H1 (cell line): ENCODE results near the gene VAMP2. TPM values are rescaled to one million over a fixed set of nuclear protein-coding genes. Genes with fewer than 3 reads are reported as not detected.

Experiments used
- CTCF ChIA-PET: fragments of 300-600 bp; sonication (Branson Sonifier 250); formaldehyde crosslinking; loops from one replicate; lab custom pipeline; 2021; ENCODE audit not compliant: partially characterized antibody; lab: Charles Lee
- POLR2A ChIA-PET: fragments of 300-600 bp; sonication (Branson Sonifier 250); formaldehyde crosslinking; loops from one replicate; lab custom pipeline; 2021; ENCODE audit warnings: inconsistent platforms; ENCODE audit not compliant: partially characterized antibody; lab: Charles Lee
- DNase-seq, 2 experiments: peaks; one replicate each; pipeline versions ENCODE4 v3.0.0 to v3.0.0-alpha.2; 2010 to 2022; ENCODE audit warnings: low spot score in 2 of 2, low read depth in 1 of 2, mixed read lengths in 1 of 2
- FAIRE-seq: peaks from 2 replicates; lab custom pipeline; 2011; peaks lifted over from hg19 to GRCh38; lab: Jason Lieb, UNC
- H2AFZ ChIP-seq: 2 replicates; pipeline ENCODE4 v1.8.1; 2012; ENCODE audit warnings: low read length, inconsistent platforms
- H2AK5ac ChIP-seq: 2 replicates; pipeline ENCODE4 v1.6.1; 2013; ENCODE audit warnings: low read depth, low read length
- H2BK120ac ChIP-seq: replicated peaks from 2 replicates; pipeline ENCODE3; 2013; ENCODE audit warnings: low read depth, low read length, inconsistent platforms
- H2BK12ac ChIP-seq: 2 replicates; pipeline ENCODE4 v1.6.1; 2013; ENCODE audit warnings: low read depth, low read length
- H2BK15ac ChIP-seq: 2 replicates; pipeline ENCODE4 v1.6.1; 2013; ENCODE audit warnings: low read length
- H2BK20ac ChIP-seq: 2 replicates; pipeline ENCODE4 v1.6.1; 2013; ENCODE audit warnings: low read length
- H2BK5ac ChIP-seq: 2 replicates; pipeline ENCODE4 v1.6.1; 2013; ENCODE audit warnings: low read depth, low read length
- H3K14ac ChIP-seq: 2 replicates; pipeline ENCODE4 v1.6.1; 2013; ENCODE audit warnings: inconsistent platforms; ENCODE audit not compliant: insufficient read length
- H3K18ac ChIP-seq: 2 replicates; pipeline ENCODE4 v1.6.1; 2013; ENCODE audit warnings: low read length; ENCODE audit errors: extremely low read depth
- H3K23ac ChIP-seq: 2 replicates; pipeline ENCODE4 v1.6.1; 2013; ENCODE audit warnings: inconsistent platforms; ENCODE audit not compliant: insufficient read length
- H3K23me2 ChIP-seq: 2 replicates; pipeline ENCODE4 v1.6.1; 2013; ENCODE audit warnings: low read depth, low read length
- H3K27ac ChIP-seq: 2 replicates; pipeline ENCODE4 v1.6.1; 2011; ENCODE audit warnings: low read depth, low read length, inconsistent platforms
- H3K27me3 ChIP-seq, 4 experiments: replicated peaks in 1 of 4; 1 replicate in 1 of 4; 2 replicates in 3 of 4; pipeline versions ENCODE4 v1.6.1 to v1.8.1; 2011 to 2013; ENCODE audit warnings: low read length in 3 of 4, mild to moderate bottlenecking in 3 of 4, inconsistent platforms in 2 of 4, mixed read lengths in 2 of 4, moderate library complexity in 1 of 4; ENCODE audit not compliant: control insufficient read depth in 3 of 4, insufficient read depth in 3 of 4; ENCODE audit errors: extremely low read depth in 1 of 4
- H3K36me3 ChIP-seq, 4 experiments: 2 replicates each; pipeline versions ENCODE4 v1.6.1 to v1.8.1; 2011 to 2013; ENCODE audit warnings: mild to moderate bottlenecking in 4 of 4, low read length in 3 of 4, moderate library complexity in 2 of 4, control low read depth in 1 of 4, inconsistent platforms in 1 of 4; ENCODE audit not compliant: insufficient read depth in 4 of 4, control insufficient read depth in 2 of 4
- H3K4ac ChIP-seq: replicated peaks from 2 replicates; pipeline ENCODE3; 2013; ENCODE audit warnings: low read length, low read depth, mixed read lengths, inconsistent platforms; ENCODE audit not compliant: insufficient read length
- H3K4me1 ChIP-seq, 4 experiments: replicated peaks in 1 of 4; 1 replicate in 1 of 4; 2 replicates in 3 of 4; pipeline versions ENCODE4 v1.6.1 to v1.8.1; 2011 to 2013; ENCODE audit warnings: low read length in 3 of 4, inconsistent platforms in 2 of 4, mixed read lengths in 1 of 4; ENCODE audit not compliant: insufficient read depth in 4 of 4, control insufficient read depth in 3 of 4
- H3K4me2 ChIP-seq, 2 experiments: 2 replicates each; pipeline versions ENCODE4 v1.6.1 to v1.8.1; 2011 to 2013; ENCODE audit warnings: low read depth in 2 of 2, low read length in 2 of 2, control low read depth in 1 of 2, inconsistent platforms in 1 of 2, mild to moderate bottlenecking in 1 of 2; ENCODE audit not compliant: insufficient read depth in 1 of 2
- H3K4me3 ChIP-seq, 4 experiments: fragments of 200-600, 300-600 bp in 1 of 4; sonication (generic), shearing (Covaris generic), sonication (Bioruptor Twin) in 1 of 4; 2 replicates each; pipeline versions ENCODE4 v1.5.1 to v1.8.1; 2011 to 2016; ENCODE audit warnings: low read length in 4 of 4, low read depth in 3 of 4, control low read depth in 2 of 4, inconsistent platforms in 2 of 4, mild to moderate bottlenecking in 2 of 4, mixed read lengths in 1 of 4, moderate library complexity in 1 of 4; ENCODE audit not compliant: insufficient read depth in 2 of 4; ENCODE audit errors: extremely low read depth in 1 of 4
- H3K56ac ChIP-seq: replicated peaks from 2 replicates; pipeline ENCODE3; 2013; ENCODE audit warnings: low read depth, mild to moderate bottlenecking, mixed read lengths, low read length, inconsistent platforms; ENCODE audit not compliant: insufficient read length
- H3K79me1 ChIP-seq: 2 replicates; pipeline ENCODE4 v1.6.1; 2013; ENCODE audit warnings: low read depth, low read length, control low read depth
- H3K79me2 ChIP-seq, 2 experiments: 2 replicates each; pipeline versions ENCODE4 v1.6.1 to v1.8.1; 2012 to 2013; ENCODE audit warnings: low read length in 2 of 2, mild to moderate bottlenecking in 2 of 2, inconsistent platforms in 1 of 2; ENCODE audit not compliant: insufficient read depth in 2 of 2, control insufficient read depth in 1 of 2
- H3K9ac ChIP-seq, 4 experiments: replicated peaks in 1 of 4; 1 replicate in 1 of 4; 2 replicates in 3 of 4; pipeline versions ENCODE4 v1.6.1 to v1.8.1; 2011 to 2013; ENCODE audit warnings: low read depth in 3 of 4, low read length in 3 of 4, control low read depth in 2 of 4, mild to moderate bottlenecking in 2 of 4, moderate library complexity in 2 of 4, inconsistent platforms in 1 of 4; ENCODE audit errors: extremely low read depth in 1 of 4
- H3K9me3 ChIP-seq, 2 experiments: 2 replicates each; pipeline versions ENCODE4 v1.6.1 to v1.8.1; 2012 to 2013; ENCODE audit warnings: mild to moderate bottlenecking in 2 of 2, moderate library complexity in 2 of 2, control low read depth in 1 of 2, inconsistent platforms in 1 of 2, low read depth in 1 of 2, low read length in 1 of 2, mixed read lengths in 1 of 2; ENCODE audit not compliant: insufficient read depth in 2 of 2
- H4K20me1 ChIP-seq, 2 experiments: replicated peaks in 1 of 2; 2 replicates each; pipeline versions ENCODE3 to v1.8.1; 2011 to 2013; ENCODE audit warnings: inconsistent platforms in 2 of 2, low read length in 2 of 2, mild to moderate bottlenecking in 1 of 2; ENCODE audit not compliant: insufficient read depth in 2 of 2, control insufficient read depth in 1 of 2
- H4K5ac ChIP-seq: 2 replicates; pipeline ENCODE4 v1.6.1; 2013; ENCODE audit warnings: low read length, low read depth, mixed read lengths, inconsistent platforms; ENCODE audit not compliant: insufficient read length
- H4K8ac ChIP-seq: 2 replicates; pipeline ENCODE4 v1.8.0; 2013; ENCODE audit warnings: mild to moderate bottlenecking, moderate library complexity, low read length, inconsistent platforms; ENCODE audit not compliant: insufficient read depth; ENCODE audit errors: extremely low read depth
- H4K91ac ChIP-seq: replicated peaks from 2 replicates; pipeline ENCODE3; 2013; ENCODE audit warnings: low read length, mixed read lengths, inconsistent platforms; ENCODE audit not compliant: insufficient read length
- BACH1 ChIP-seq: IDR thresholded peaks from 2 replicates; pipeline ENCODE4 v1.6.1; 2012; ENCODE audit warnings: low read length, improper control_type of control experiment
- BRCA1 ChIP-seq: IDR thresholded peaks from 2 replicates; pipeline ENCODE4 v1.6.1; 2012; ENCODE audit warnings: low read depth, low read length, improper control_type of control experiment
- CEBPB ChIP-seq: IDR thresholded peaks from 2 replicates; pipeline ENCODE4 v1.6.1; 2012; ENCODE audit warnings: low read depth, low read length
- CTBP2 ChIP-seq: IDR thresholded peaks from 2 replicates; pipeline ENCODE4 v1.7.0; 2011; ENCODE audit warnings: borderline replicate concordance, mild to moderate bottlenecking, moderate library complexity, mixed read lengths, low read length; ENCODE audit not compliant: insufficient read depth, insufficient read length
- EP300 ChIP-seq, 2 experiments: IDR thresholded peaks; 1 replicate in 1 of 2; 2 replicates in 1 of 2; pipeline ENCODE4 v1.6.1; 2011 to 2012; ENCODE audit warnings: low read depth in 2 of 2, low read length in 2 of 2, mild to moderate bottlenecking in 2 of 2, borderline replicate concordance in 1 of 2, inconsistent platforms in 1 of 2, moderate library complexity in 1 of 2
- FOSL1 ChIP-seq: IDR thresholded peaks from 2 replicates; pipeline ENCODE4 v1.6.1; 2011; ENCODE audit warnings: mild to moderate bottlenecking, low read depth, low read length, moderate library complexity; ENCODE audit not compliant: insufficient read depth
- GABPA ChIP-seq: IDR thresholded peaks from 2 replicates; pipeline ENCODE4 v1.6.1; 2011; ENCODE audit warnings: mild to moderate bottlenecking, low read length, moderate library complexity, borderline replicate concordance; ENCODE audit not compliant: insufficient read depth
- KDM1A ChIP-seq: fragments of 200-600, 300-600 bp; sonication (generic); IDR thresholded peaks from 2 replicates; pipeline ENCODE4 v1.7.1; 2016; ENCODE audit warnings: mild to moderate bottlenecking, low read length, borderline replicate concordance
- KDM4A ChIP-seq: IDR thresholded peaks from one replicate; pipeline ENCODE4 v1.7.1; 2012; ENCODE audit warnings: low read depth, mild to moderate bottlenecking, moderate library complexity, low read length, inconsistent platforms; ENCODE audit not compliant: severe bottlenecking
- NRF1 ChIP-seq: IDR thresholded peaks from 2 replicates; pipeline ENCODE4 v1.6.1; 2011; ENCODE audit warnings: mild to moderate bottlenecking, low read depth, low read length, improper control_type of control experiment
- RNF2 ChIP-seq: fragments of 200-900, 300-1000 bp; sonication (generic); IDR thresholded peaks from 2 replicates; pipeline ENCODE4 v1.7.1; 2016; ENCODE audit warnings: borderline replicate concordance, low read depth, mild to moderate bottlenecking, antibody characterized with exemption, low read length; ENCODE audit not compliant: poor library complexity, severe bottlenecking; ENCODE audit errors: missing control alignments
- SP2 ChIP-seq: IDR thresholded peaks from 2 replicates; pipeline ENCODE4 v1.6.1; 2012; ENCODE audit warnings: mild to moderate bottlenecking, low read length, inconsistent platforms
- SRF ChIP-seq: IDR thresholded peaks from 2 replicates; pipeline ENCODE4 v1.6.1; 2011; ENCODE audit warnings: mild to moderate bottlenecking, low read depth, low read length, moderate library complexity
- TAF7 ChIP-seq: optimal IDR thresholded peaks from 2 replicates; pipeline ENCODE3; 2011; ENCODE audit warnings: low read depth, mild to moderate bottlenecking, inconsistent platforms, low read length, moderate library complexity, borderline replicate concordance
- WGBS, 2 experiments: shearing (Covaris generic) in 1 of 2; methylation state at CpG; one replicate each; pipeline versions ENCODE4 v1.1.6 to v1.1.7; 2013 to 2015; ENCODE audit warnings: low lambda C conversion rate in 2 of 2, mixed read lengths in 2 of 2, inconsistent platforms in 1 of 2, low coverage in 1 of 2, missing lambda C conversion rate in 1 of 2; ENCODE audit not compliant: insufficient replicate concordance in 2 of 2, insufficient coverage in 1 of 2, insufficient read length in 1 of 2; ENCODE audit errors: extremely low coverage in 1 of 2, missing lambda C conversion rate in 1 of 2; 5-methylcytosine and 5-hydroxymethylcytosine counted together
- polyA plus RNA-seq, 7 experiments: library from polyadenylated mRNA; depleted of rRNA in 3 of 7; stranded (reverse) in 5 of 7; unstranded in 2 of 7; fragments of >200 nt in 5 of 7; fragments of 200-250 nt in 2 of 7; gene quantifications; 1 replicate in 5 of 7; 2 replicates in 1 of 7; 4 replicates in 1 of 7; pipeline versions ENCODE4 v1.2.1 to v1.2.3, GENCODE V29; 2011 to 2013; ENCODE audit warnings: missing spikeins in 2 of 7, mixed read lengths in 2 of 7
- total RNA-seq: library from RNA; stranded (reverse); fragmentation: NEBNext Ultra II Directional; extraction: Animal tissue kit (Norgen Biotek cat#: 25700); gene quantifications from 2 replicates; pipeline ENCODE4 v1.2.1, GENCODE V29; 2021

Gene VAMP2
- total and polyA plus RNA-seq, 2 of the 8 experiments (the other 6 are each of a cell fraction or from before 2014, with no cell fraction given) = 19.3 to 20.5 TPM

DNA sequence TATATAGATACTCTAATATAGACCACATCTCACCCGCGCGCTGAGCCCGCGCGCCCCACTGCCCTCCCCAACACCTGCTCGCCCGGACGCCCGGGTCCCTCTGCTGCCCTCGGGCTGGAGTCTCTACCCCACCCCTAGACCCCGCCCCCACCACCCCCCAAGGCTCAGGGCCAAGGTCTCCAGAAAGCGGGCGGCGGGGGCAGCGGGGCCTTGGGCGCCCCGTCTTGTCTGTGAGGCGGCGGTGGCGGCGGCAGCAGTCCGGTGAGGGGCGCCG, 41.4 kb downstream of the VAMP2 start:
- DNase-seq (no peak), FAIRE-seq (no peak)
- H3K4me2 ChIP-seq = peak overlapping the region; percentile 88 to 93
- H2BK12ac ChIP-seq = no peak overlapping the region
- peaks cover 37 to 55% (median 54%) of the 10 kb centered on the region in 4 experiments for H3K27me3 ChIP-seq
- H2BK5ac ChIP-seq = no peak overlapping the region
- no peak overlapping the region for H3K4ac ChIP-seq
- no peaks in the 10 kb centered on the region for H3K79me2 ChIP-seq
- no peak for TF ChIP-seq CEBPB
- TF ChIP-seq KDM1A = no peak
- no peak for TF ChIP-seq SRF
- TF ChIP-seq NRF1 = no peak
- TF ChIP-seq CTBP2 = no peak
- no peak for TF ChIP-seq SP2
- no peak for TF ChIP-seq TAF7
- TF ChIP-seq BRCA1 = no peak
- TF ChIP-seq EP300 (IDR thresholded peaks at IDR 0.05; ENCODE audit: borderline replicate concordance in 1 of 2, low read depth in 2 of 2, low read length in 2 of 2) = no peak
- no peak for TF ChIP-seq KDM4A
- no peak for TF ChIP-seq RNF2
- TF ChIP-seq FOSL1 = no peak
- TF ChIP-seq GABPA = no peak
- TF ChIP-seq BACH1 = no peak
- peaks cover 0 to 23% (median 13%) of the 10 kb centered on the region in 4 experiments; a peak in 6 of 7 replicates for H3K4me1 ChIP-seq
- peaks cover 5 to 6% of the 10 kb centered on the region in 2 experiments for H4K20me1 ChIP-seq
- H3K27ac ChIP-seq = no peak overlapping the region
- no peak overlapping the region for H4K5ac ChIP-seq
- H3K9me3 ChIP-seq = no peaks in the 10 kb centered on the region
- no peaks in the 10 kb centered on the region for H3K79me1 ChIP-seq
- H4K8ac ChIP-seq = no peak overlapping the region
- H3K56ac ChIP-seq = no peak overlapping the region
- no peak overlapping the region for H2AK5ac ChIP-seq
- H2AFZ ChIP-seq = no peak overlapping the region
- H2BK120ac ChIP-seq = no peak overlapping the region
- peak overlapping the region; percentile 54 to 89 (median 82) for H3K4me3 ChIP-seq
- H3K23me2 ChIP-seq = peaks cover 46% of the 10 kb centered on the region
- no peak overlapping the region for H2BK20ac ChIP-seq
- no peak overlapping the region for H3K9ac ChIP-seq
- H3K36me3 ChIP-seq = no peaks in the 10 kb centered on the region
- no peak overlapping the region for H4K91ac ChIP-seq
- WGBS, 2 experiments = 0% methylated on average over 2 of the region's 25 CpGs; no CpG with 5 or more reads in 1 of the 2 experiments
- CTCF ChIA-PET = interaction anchor here (0.8 to 5.3 kb wide), 3 partner anchors 11 to 38 kb away, joined by 3 to 54 read pairs (median 10); partner anchors contain the start of gene VAMP2
- H3K14ac ChIP-seq = no peak overlapping the region
- no peak overlapping the region for H3K18ac ChIP-seq
- H3K23ac ChIP-seq = no peak overlapping the region
- H2BK15ac ChIP-seq = no peak overlapping the region
- POLR2A ChIA-PET = interaction anchor here (1.0 to 7.6 kb wide), 6 partner anchors 16 to 167 kb away, joined by 3 to 49 read pairs (median 6); partner anchors contain the start of gene RANGRF
